RPMI8226 (cell line): ENCODE data around the gene ZNF443.
A peak's percentile ranks its signal among the peaks of the same experiment; 100 is the strongest.
"Not testable (repeated sequence)": the region's sequence is repeated elsewhere in the genome, so short reads cannot be mapped to it uniquely, and the experiment has no call there.

ENCODE experiments used
- DNase-seq: peaks from one replicate; pipeline ENCODE4 v3.0.0-alpha.2; 2015

Gene ZNF443

DNA sequence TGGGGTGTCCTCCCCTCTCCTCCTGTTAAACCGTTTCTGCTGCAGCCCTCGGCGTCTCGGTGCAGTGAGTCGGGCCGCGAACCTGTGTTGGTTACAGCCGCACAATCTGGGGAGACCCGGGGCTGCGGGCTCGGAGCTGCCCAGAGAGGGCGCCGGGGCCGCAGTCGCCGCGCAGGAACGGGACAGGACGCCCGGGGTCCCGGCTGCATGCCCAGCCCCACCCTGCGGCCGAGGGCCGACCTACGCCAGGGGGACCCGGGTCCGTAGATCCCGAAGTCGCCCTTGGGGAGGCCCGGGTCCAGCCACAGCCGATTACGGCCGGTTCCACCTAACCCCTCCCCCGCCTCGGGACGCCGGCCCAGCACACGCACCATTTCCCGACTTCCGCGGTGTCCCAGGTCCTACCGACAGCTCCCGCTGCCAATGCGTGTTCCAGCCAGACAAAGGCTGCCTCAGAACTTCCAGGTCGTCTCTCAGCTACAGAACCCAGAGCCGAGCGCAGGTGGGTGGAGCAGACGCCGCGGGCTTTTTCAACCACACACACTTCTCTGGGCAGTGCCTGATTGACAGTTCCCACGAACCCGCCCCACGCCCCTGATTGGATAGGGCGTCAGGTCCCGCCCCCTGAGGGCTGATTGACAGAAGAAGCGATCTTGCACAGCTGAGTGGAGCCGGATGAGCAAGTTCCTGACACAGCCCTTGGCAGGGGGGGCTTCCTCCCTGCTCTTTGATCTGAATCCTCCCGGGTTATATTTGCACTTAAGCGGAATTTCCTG is at the start of gene ZNF443:
TSS of gene ZNF443 (minus strand) at position 481 of the 776 bp plus-strand sequence. CDS start at position 374, 107 bp downstream.
- DNase-seq: peak; percentile 98

DNA sequence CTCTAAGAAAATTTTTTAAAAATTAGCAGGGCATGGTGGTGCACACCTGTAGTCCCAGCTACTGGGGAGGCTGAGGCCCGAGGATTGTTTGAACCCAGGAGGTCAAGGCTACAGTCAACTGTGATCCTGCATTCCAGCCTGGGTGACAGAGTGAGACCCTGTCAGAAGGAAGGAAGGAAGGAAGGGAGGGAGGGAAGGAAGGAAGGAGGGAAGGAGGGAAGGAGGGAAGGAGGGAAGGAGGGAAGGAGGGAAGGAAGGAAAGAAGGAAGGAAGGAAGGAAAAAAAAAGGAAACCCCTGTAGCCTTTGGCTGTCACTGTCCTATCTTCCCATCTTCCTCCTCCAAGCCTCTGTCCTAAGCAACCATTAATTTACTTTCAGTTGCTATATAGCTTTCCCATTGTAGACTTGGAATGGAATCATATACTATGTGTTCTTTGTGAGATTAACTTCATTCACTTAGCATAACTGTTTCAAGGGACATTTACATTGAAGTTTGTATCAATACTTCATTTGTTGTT is 45.5 kb upstream of the ZNF443 start:
- DNase-seq: not testable (repeated sequence)

DNA sequence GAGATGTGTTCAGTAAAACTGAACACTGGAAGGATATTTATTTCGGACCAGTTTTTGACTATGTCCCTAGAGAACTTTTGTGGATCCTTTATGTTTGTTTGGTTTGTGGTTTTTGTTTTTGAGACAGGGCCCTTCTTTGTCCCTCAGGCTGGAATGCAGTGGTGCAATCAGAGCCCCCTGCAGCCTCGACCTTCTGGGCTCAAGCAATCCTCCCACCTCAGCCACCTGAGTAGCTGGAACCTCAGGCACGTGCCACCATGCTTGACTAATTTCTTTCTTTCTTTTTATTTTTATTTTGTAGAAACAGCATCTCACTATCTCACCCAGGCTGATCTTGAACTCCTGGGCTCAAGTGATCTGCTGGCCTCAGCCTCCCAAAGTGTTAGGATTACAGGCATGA is 44.8 kb upstream of the ZNF443 start:
- no peak for DNase-seq

DNA sequence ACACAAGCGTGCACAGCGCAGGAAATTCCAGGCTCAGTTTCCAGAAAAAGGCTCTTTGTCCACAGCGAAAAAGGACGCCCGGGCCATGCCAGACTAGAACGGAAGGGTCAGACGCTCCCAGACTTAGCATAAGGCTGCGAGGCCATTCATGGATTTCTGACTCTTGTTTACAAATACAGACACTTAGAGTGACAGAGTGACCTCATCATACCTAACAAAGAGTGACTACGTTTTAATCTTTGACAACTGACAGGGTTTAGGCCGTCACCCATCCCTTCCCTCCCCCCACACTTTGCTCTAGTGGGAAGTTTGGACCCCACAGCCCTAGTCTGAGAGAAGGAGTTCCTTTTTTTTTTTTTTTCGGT is 44.2 kb upstream of the ZNF443 start:
- DNase-seq: no peak

DNA sequence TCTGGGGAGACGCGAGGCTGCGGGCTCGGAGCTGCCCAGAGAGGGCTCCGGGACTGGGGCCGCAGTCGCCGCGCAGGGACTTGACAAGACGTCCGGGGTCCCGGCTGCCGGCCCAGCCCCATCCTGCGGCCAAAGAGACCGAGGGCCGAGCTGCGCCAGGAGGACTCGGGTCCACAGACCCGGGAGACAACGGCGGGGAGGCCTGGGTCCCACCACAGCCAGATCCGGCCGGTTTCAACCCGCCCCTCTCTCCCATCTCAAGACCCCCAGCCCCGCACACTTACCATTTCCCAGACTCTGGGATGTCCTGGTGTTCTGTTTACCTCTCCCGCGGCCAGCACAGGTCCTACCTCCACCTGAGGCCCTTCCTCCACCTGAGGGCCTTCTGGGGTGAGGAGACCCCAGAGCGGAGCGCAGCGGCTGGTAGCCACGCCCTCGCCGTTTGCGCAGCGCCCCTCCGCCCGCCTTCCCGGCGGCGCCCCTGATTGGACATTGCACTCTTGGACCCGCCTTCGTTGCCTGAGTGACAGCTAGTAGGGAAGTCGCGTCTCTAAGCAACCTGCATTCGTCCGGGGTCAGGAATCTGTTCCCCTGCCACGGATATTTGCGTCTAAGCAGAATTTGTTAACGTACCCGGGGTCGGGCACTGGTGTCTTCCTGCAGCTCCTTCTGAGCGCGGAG is 43.7 kb upstream of the ZNF443 start, which contains the start of gene ZNF709:
TSS of gene ZNF709 (minus strand) at position 446 of the 681 bp plus-strand sequence. CDS start at position 287, 159 bp downstream.
- peak; percentile 93 for DNase-seq

DNA sequence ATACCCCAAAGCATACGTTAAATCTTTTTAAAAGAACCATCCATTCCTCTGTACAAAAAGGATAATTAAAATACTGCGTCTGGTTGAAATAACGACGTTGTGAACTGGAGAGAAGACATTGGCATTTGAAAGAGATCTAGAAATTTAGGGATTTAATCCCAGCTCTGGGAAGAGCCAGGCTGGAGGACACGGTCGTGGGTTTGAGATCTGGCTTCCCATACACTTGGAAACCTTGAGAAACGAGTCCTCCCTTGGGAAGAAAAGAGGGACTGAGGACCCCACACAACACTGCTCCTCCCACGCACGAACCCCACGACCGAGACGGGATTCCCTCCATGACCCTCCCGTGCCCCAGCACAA is 43.2 kb upstream of the ZNF443 start:
- DNase-seq: no peak

DNA sequence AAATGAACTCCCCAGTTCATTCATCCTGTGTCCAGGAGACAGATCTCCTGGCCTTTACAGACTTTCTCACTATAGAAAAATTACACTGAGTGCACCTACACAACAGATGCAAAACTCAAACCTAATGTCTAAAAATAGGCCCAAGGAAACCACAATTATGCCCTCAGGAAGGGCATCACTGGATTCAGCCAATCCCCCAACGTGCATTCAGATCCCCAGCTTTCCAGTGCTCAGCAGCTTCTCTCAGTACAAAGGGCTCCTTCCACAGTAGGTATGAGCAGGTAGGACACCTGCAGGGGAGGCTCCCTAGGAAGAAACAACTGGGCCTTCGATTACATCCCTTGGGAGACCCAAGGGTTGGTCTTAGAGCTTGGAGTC is 41.7 kb upstream of the ZNF443 start:
- peak; percentile 89 for DNase-seq

DNA sequence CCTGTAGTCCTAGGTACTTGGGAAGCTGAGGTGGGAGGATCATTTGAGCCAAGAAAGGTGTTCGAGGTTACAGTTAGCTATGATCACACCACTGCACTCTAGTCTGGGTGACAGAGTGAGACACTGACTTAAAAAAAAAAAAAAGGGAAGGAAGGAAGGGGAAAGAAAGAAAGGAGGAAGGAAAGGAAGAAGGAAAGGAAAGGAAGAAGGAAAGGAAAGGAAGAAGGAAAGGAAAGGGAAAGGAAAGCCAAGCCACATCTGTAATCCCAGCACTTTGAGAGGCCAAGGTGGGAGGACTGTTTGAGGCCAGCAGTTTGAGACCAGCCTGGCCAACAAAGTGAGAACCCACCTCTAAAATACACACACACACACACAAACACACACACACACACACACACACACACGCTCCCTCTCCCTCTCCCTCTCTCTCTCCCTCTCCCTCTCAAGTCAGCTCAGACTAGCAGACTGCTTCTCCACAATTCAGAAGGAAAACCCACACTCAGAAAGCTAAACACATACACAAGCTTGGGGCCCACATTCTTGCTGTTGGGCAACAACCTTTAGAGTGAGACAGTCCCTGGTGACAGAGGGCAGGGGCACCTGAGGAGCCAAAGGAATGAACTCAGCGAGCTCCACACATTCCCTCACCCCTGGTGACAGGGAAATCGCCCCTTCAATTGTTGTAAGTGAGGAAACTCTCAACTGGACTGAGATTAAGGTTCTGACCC is 41.1 kb upstream of the ZNF443 start:
- DNase-seq: peak; percentile 71

DNA sequence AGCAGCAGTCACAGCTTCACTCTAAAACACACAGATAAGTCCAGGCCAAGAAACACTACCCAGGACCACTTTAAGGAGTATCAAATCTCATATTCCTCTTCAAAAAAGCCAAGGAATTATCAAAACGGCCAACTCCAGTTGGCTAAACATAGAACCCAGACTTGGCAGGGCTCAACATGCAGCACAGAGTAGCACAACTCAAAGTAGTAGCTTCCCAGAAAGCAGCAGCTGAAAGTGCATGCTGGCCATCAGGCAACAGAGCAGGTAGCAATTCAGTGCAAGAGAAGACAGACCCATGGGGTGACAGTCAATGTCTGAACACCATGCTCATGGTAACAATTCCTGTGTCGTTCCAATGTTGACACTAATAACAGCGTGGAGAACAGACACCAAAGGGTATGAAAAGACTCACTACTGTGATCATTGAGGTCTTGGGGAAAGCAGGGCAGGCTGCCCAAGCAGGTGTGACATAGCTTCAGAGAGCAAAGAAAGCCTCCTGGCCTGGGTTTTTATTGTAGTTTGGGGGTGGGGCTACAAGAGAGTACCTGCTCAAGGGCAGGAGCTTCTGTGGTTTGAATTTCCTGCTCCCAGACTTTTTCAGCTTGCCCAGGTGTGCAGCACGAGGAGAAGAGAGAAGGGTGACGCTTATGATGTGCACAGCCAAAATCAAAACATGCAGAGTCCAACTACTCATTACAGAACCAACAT is 37.6 kb upstream of the ZNF443 start:
- peak; percentile 91 for DNase-seq

DNA sequence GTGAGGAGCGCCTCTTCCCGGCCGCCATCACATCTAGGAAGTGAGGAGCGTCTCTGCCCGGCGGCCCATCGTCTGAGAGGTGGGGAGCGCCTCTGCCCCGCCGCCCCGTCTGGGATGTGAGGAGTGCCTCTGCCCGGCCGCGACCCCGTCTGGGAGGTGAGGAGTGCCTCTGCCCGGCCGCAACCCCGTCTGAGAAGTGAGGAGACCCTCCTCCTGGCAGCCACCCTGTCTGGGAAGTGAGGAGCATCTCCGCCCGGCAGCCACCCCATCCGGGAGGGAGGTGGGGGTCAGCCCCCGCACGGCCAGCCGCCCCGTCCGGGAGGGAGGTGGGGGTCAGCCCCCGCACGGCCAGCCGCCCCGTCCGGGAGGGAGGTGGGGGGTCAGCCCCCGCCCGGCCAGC is 26.8 kb upstream of the ZNF443 start:
- DNase-seq: not testable (repeated sequence)

DNA sequence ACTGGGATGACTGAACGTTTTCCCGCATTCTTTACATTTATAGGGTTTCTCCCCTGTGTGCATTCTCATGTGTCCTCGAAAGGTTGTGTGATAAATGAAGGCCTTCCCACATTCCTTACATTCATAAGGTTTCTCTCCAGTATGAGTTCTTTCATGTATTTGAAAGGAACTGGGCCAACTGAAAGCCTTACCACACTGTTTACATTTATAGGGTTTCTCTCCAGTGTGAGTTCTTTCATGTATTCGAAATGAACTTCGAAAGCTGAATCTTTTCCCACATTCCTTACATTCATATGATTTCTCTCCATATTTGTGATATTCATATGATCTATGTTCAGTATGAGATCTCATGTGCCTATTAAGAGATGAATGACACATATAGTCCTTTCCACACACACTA is 24.4 kb upstream of the ZNF443 start:
- no peak for DNase-seq

DNA sequence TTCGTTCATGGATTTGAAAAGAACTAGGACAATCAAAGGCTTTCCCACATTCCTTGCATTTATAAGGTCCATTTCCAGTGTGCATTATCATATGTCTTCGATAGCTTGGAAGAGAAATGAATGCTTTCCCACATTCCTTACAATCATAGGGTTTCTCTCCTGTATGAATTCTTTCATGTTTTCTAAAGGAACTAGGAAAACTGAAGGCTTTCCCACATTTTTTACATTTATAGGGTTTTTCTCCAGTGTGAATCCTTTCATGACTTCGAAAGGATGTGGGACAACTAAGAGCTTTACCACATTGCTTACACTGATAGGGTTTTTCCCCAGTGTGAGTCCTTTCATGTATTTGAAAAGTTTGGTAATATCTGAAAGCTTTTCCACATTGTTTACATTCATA is 23.9 kb upstream of the ZNF443 start:
- DNase-seq: no peak

DNA sequence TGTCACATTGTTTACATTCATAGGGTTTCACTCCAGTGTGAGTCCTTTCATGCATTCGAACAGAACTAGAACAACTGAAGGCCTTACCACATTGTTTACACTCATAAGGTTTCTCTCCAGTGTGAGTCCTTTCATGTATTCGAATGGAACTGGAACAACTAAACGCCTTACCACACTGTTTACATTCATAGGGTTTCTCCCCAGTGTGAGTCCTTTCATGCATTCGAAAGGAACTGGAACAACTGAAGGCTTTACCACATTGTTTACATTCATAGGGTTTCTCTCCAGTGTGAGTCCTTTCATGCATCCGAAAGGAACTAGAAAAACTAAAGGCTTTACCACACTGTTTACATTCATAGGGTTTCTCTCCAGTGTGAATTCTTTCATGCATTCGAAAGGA is 23.3 kb upstream of the ZNF443 start:
- DNase-seq: not testable (repeated sequence)

DNA sequence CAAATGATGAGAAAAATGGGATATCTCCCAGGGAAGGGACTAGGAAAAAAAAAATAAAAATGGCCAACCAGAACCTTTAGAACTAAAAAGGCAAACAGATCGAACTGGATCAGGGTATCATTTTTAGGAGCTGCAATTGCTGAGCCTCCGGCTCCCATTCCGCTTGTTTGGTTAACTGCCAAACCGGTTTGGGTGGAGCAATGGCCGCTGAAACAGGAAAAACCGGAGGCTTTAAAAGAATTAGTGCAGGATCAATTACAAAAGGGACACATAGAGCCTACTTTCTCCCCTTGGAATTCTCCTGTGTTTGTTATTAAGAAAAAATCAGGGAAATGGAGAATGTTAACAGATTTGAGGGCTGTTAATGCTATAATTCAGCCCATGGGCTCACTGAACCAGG is 12.7 kb upstream of the ZNF443 start:
- no peak for DNase-seq

DNA sequence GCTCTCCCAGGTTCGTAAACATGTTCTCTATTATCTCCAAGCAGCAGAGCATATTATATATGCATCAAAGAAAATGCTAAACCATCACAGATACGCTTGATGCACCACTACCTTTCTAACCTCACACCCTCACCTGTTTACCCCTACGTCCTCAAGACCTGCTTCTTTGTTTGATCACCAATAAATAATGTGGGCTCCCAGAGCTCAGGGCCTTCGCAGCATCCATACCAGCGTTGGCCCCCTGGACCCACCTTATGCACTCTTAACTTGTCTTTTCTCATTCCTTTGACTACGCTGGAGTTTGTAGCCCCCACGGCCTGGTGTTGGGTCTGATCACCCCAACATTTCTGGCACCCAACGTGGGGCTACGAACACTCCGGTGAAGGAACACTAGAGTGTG is 10.0 kb upstream of the ZNF443 start:
- no peak for DNase-seq

DNA sequence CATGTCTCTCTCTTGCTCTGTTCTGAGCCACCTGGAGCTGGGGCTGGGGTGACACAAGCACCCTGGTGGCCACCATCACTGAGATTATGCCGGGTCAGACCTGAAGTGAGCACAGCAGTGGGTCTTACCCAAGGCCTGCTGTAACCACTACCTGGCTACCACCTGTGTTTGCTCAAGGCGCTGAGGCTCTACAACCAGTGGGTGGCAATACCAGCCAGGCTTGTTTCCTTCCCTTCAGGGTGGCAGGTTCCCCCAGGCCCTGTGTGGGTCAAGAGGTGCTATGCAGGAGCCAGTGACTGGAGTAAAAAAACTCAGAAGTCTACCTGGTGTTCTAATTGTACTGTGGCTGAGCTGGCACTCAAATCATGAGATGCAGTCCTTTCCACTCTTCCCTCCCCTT is 8.0 kb upstream of the ZNF443 start:
- DNase-seq: no peak

DNA sequence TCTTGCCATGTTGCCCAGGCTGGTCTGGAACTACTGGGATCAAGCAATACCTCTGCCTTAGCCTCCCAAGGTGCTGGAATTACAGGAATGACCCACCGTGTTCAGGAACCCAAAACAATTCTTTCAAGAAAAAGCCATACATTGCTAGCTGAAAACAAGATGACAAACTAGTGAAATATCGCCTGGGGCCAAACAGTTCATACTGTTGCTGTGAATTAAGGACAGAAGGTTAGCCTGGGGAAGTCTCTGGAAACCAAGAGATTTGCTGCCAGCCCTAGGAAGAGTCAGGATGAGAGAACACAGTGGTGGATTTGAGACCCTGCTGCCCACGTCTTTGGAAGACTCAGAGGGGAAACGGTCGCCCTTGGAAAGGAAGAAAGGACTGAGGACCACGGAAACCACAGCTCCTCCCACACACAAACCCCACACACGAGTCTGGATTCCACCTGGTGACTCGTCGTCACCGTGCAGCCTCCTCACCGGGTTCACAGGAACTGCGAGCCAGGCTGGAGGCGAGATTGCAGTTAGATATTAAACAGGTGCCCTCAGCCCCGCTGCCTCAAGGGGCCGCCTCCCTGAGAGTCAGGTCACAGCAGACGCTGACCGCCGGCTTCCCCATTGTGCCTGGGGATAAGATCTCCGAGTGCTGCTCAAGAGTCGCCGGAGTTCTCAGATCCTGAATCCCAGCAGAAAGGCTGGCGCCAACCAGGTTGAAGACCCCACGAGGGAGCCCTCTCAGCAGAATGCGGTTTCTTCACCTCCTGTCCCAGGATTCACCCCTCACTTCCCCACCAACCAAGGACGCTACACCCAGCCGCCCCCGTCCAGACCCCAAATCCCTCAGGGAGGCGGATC is 908 bp downstream of the ZNF443 start:
- DNase-seq: peak; percentile 26

DNA sequence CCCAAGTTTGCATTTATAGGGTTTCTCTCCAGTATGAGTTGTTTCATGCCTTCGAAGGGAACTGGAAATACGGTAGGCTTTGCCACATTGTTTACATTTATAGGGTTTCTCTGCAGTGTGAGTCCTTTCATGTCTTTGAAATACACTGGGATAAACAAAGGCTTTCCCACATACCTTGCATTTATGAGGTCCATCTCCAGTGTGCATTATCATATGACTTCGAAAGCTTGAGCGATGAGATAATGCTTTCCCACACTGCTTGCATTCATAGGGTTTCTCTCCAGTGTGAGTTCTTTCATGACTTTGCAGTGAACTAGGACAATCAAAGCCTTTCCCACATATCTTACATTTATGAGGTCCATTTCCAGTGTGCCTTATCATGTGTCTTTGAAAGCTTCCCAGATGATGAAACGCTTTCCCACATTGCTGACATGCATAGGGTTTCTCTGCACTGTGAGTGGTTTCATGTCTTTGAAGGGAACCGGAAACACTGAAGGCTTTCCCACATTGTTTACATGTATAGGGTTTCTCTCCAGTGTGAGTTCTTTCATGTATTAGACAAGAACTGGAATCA is 10.0 kb downstream of the ZNF443 start:
- not testable (repeated sequence) for DNase-seq

DNA sequence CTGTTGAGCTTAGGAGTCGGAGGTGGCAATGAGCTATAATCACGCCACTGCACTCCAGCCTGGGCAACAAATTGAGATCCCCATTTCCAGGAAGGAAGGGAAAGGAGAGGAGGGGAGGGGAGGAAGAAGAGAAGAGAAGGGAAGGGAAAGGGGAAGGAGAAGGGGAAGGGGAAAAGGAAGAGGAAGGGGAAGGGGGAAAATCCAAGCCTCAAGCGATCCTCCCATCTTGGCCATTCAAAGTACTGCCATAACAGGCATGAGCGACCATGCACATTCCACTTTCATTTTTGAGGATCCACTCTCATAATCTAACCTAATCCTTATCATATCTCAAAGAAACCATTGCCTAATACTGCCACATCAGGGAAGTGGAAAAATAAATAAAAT is 14.9 kb downstream of the ZNF443 start:
- no peak for DNase-seq

DNA sequence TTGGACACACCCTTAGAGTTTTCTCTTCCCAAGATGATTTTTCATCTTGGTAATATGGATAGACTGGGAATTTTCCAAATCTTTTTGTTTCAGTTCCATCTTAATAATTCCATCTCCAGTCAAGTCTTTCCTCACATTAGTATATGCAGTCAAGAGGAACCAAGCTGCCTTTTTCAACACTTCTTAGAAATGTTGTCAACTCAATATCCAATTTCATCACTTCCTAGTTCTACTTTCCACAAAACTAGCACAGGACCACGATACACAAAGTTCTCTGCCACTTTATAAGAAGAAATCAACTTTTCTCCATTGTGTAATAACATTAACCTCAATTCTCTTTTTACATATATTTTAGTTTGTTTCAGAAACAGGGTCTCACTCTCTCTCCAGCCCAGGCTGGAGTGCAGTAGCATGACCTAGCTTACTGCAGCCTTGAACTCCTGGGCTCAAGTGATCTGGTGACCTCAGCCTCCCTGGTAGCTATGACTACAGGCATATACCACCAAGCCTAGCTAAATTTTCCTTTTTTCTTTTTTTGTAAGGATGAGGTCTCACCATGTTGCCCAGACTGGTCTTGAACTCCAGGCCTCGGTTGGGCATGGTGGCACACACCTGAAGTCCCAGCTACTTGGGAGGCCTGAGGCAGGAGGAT is 15.5 kb downstream of the ZNF443 start:
- no peak for DNase-seq

DNA sequence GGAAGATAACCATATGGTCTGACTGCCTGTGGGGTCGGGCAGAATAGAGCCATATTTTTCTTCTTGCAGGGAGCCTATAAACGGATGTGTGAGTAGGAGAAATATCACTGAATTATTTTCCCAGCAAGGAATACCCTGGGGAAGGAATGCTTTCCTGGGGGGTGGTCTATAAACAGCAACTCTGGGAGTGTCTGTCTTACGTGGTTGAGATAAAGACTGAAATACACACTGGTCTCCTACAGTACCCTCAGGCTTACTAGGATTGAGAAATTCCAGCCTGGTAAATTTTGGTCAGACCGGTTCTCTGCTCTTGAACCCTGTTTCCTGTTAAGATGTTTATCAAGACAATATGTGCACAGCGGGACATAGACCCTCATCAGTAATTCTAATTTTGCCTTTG is 23.5 kb downstream of the ZNF443 start:
- not testable (repeated sequence) for DNase-seq
